H1 (cell line): Measurements from ENCODE around the gene USP49. TPM values are rescaled to one million over a fixed set of nuclear protein-coding genes. Genes with fewer than 3 reads are reported as not detected.

ENCODE experiments used
- CTCF ChIA-PET: fragments of 300-600 bp; sonication (Branson Sonifier 250); formaldehyde crosslinking; loops from one replicate; lab custom pipeline; 2021; ENCODE audit not compliant: partially characterized antibody; lab: Charles Lee
- POLR2A ChIA-PET: fragments of 300-600 bp; sonication (Branson Sonifier 250); formaldehyde crosslinking; loops from one replicate; lab custom pipeline; 2021; ENCODE audit warnings: inconsistent platforms; ENCODE audit not compliant: partially characterized antibody; lab: Charles Lee
- DNase-seq, 2 experiments: peaks; one replicate each; pipeline versions ENCODE4 v3.0.0 to v3.0.0-alpha.2; 2010 to 2022; ENCODE audit warnings: low spot score in 2 of 2, low read depth in 1 of 2, mixed read lengths in 1 of 2
- FAIRE-seq: peaks from 2 replicates; lab custom pipeline; 2011; peaks lifted over from hg19 to GRCh38; lab: Jason Lieb, UNC
- H2AFZ ChIP-seq: 2 replicates; pipeline ENCODE4 v1.8.1; 2012; ENCODE audit warnings: low read length, inconsistent platforms
- H2AK5ac ChIP-seq: 2 replicates; pipeline ENCODE4 v1.6.1; 2013; ENCODE audit warnings: low read depth, low read length
- H2BK120ac ChIP-seq: replicated peaks from 2 replicates; pipeline ENCODE3; 2013; ENCODE audit warnings: low read depth, low read length, inconsistent platforms
- H2BK12ac ChIP-seq: 2 replicates; pipeline ENCODE4 v1.6.1; 2013; ENCODE audit warnings: low read depth, low read length
- H2BK15ac ChIP-seq: 2 replicates; pipeline ENCODE4 v1.6.1; 2013; ENCODE audit warnings: low read length
- H2BK20ac ChIP-seq: 2 replicates; pipeline ENCODE4 v1.6.1; 2013; ENCODE audit warnings: low read length
- H2BK5ac ChIP-seq: 2 replicates; pipeline ENCODE4 v1.6.1; 2013; ENCODE audit warnings: low read depth, low read length
- H3K14ac ChIP-seq: 2 replicates; pipeline ENCODE4 v1.6.1; 2013; ENCODE audit warnings: inconsistent platforms; ENCODE audit not compliant: insufficient read length
- H3K18ac ChIP-seq: 2 replicates; pipeline ENCODE4 v1.6.1; 2013; ENCODE audit warnings: low read length; ENCODE audit errors: extremely low read depth
- H3K23ac ChIP-seq: 2 replicates; pipeline ENCODE4 v1.6.1; 2013; ENCODE audit warnings: inconsistent platforms; ENCODE audit not compliant: insufficient read length
- H3K23me2 ChIP-seq: 2 replicates; pipeline ENCODE4 v1.6.1; 2013; ENCODE audit warnings: low read depth, low read length
- H3K27ac ChIP-seq: 2 replicates; pipeline ENCODE4 v1.6.1; 2011; ENCODE audit warnings: low read depth, low read length, inconsistent platforms
- H3K27me3 ChIP-seq, 4 experiments: replicated peaks in 1 of 4; 1 replicate in 1 of 4; 2 replicates in 3 of 4; pipeline versions ENCODE4 v1.6.1 to v1.8.1; 2011 to 2013; ENCODE audit warnings: low read length in 3 of 4, mild to moderate bottlenecking in 3 of 4, inconsistent platforms in 2 of 4, mixed read lengths in 2 of 4, moderate library complexity in 1 of 4; ENCODE audit not compliant: control insufficient read depth in 3 of 4, insufficient read depth in 3 of 4; ENCODE audit errors: extremely low read depth in 1 of 4
- H3K36me3 ChIP-seq, 4 experiments: 2 replicates each; pipeline versions ENCODE4 v1.6.1 to v1.8.1; 2011 to 2013; ENCODE audit warnings: mild to moderate bottlenecking in 4 of 4, low read length in 3 of 4, moderate library complexity in 2 of 4, control low read depth in 1 of 4, inconsistent platforms in 1 of 4; ENCODE audit not compliant: insufficient read depth in 4 of 4, control insufficient read depth in 2 of 4
- H3K4ac ChIP-seq: replicated peaks from 2 replicates; pipeline ENCODE3; 2013; ENCODE audit warnings: low read length, low read depth, mixed read lengths, inconsistent platforms; ENCODE audit not compliant: insufficient read length
- H3K4me1 ChIP-seq, 4 experiments: replicated peaks in 1 of 4; 1 replicate in 1 of 4; 2 replicates in 3 of 4; pipeline versions ENCODE4 v1.6.1 to v1.8.1; 2011 to 2013; ENCODE audit warnings: low read length in 3 of 4, inconsistent platforms in 2 of 4, mixed read lengths in 1 of 4; ENCODE audit not compliant: insufficient read depth in 4 of 4, control insufficient read depth in 3 of 4
- H3K4me2 ChIP-seq, 2 experiments: 2 replicates each; pipeline versions ENCODE4 v1.6.1 to v1.8.1; 2011 to 2013; ENCODE audit warnings: low read depth in 2 of 2, low read length in 2 of 2, control low read depth in 1 of 2, inconsistent platforms in 1 of 2, mild to moderate bottlenecking in 1 of 2; ENCODE audit not compliant: insufficient read depth in 1 of 2
- H3K4me3 ChIP-seq, 4 experiments: fragments of 200-600, 300-600 bp in 1 of 4; sonication (generic), shearing (Covaris generic), sonication (Bioruptor Twin) in 1 of 4; 2 replicates each; pipeline versions ENCODE4 v1.5.1 to v1.8.1; 2011 to 2016; ENCODE audit warnings: low read length in 4 of 4, low read depth in 3 of 4, control low read depth in 2 of 4, inconsistent platforms in 2 of 4, mild to moderate bottlenecking in 2 of 4, mixed read lengths in 1 of 4, moderate library complexity in 1 of 4; ENCODE audit not compliant: insufficient read depth in 2 of 4; ENCODE audit errors: extremely low read depth in 1 of 4
- H3K56ac ChIP-seq: replicated peaks from 2 replicates; pipeline ENCODE3; 2013; ENCODE audit warnings: low read depth, mild to moderate bottlenecking, mixed read lengths, low read length, inconsistent platforms; ENCODE audit not compliant: insufficient read length
- H3K79me1 ChIP-seq: 2 replicates; pipeline ENCODE4 v1.6.1; 2013; ENCODE audit warnings: low read depth, low read length, control low read depth
- H3K79me2 ChIP-seq, 2 experiments: 2 replicates each; pipeline versions ENCODE4 v1.6.1 to v1.8.1; 2012 to 2013; ENCODE audit warnings: low read length in 2 of 2, mild to moderate bottlenecking in 2 of 2, inconsistent platforms in 1 of 2; ENCODE audit not compliant: insufficient read depth in 2 of 2, control insufficient read depth in 1 of 2
- H3K9ac ChIP-seq, 4 experiments: replicated peaks in 1 of 4; 1 replicate in 1 of 4; 2 replicates in 3 of 4; pipeline versions ENCODE4 v1.6.1 to v1.8.1; 2011 to 2013; ENCODE audit warnings: low read depth in 3 of 4, low read length in 3 of 4, control low read depth in 2 of 4, mild to moderate bottlenecking in 2 of 4, moderate library complexity in 2 of 4, inconsistent platforms in 1 of 4; ENCODE audit errors: extremely low read depth in 1 of 4
- H3K9me3 ChIP-seq, 2 experiments: 2 replicates each; pipeline versions ENCODE4 v1.6.1 to v1.8.1; 2012 to 2013; ENCODE audit warnings: mild to moderate bottlenecking in 2 of 2, moderate library complexity in 2 of 2, control low read depth in 1 of 2, inconsistent platforms in 1 of 2, low read depth in 1 of 2, low read length in 1 of 2, mixed read lengths in 1 of 2; ENCODE audit not compliant: insufficient read depth in 2 of 2
- H4K20me1 ChIP-seq, 2 experiments: replicated peaks in 1 of 2; 2 replicates each; pipeline versions ENCODE3 to v1.8.1; 2011 to 2013; ENCODE audit warnings: inconsistent platforms in 2 of 2, low read length in 2 of 2, mild to moderate bottlenecking in 1 of 2; ENCODE audit not compliant: insufficient read depth in 2 of 2, control insufficient read depth in 1 of 2
- H4K5ac ChIP-seq: 2 replicates; pipeline ENCODE4 v1.6.1; 2013; ENCODE audit warnings: low read length, low read depth, mixed read lengths, inconsistent platforms; ENCODE audit not compliant: insufficient read length
- H4K8ac ChIP-seq: 2 replicates; pipeline ENCODE4 v1.8.0; 2013; ENCODE audit warnings: mild to moderate bottlenecking, moderate library complexity, low read length, inconsistent platforms; ENCODE audit not compliant: insufficient read depth; ENCODE audit errors: extremely low read depth
- H4K91ac ChIP-seq: replicated peaks from 2 replicates; pipeline ENCODE3; 2013; ENCODE audit warnings: low read length, mixed read lengths, inconsistent platforms; ENCODE audit not compliant: insufficient read length
- CTBP2 ChIP-seq: IDR thresholded peaks from 2 replicates; pipeline ENCODE4 v1.7.0; 2011; ENCODE audit warnings: borderline replicate concordance, mild to moderate bottlenecking, moderate library complexity, mixed read lengths, low read length; ENCODE audit not compliant: insufficient read depth, insufficient read length
- GABPA ChIP-seq: IDR thresholded peaks from 2 replicates; pipeline ENCODE4 v1.6.1; 2011; ENCODE audit warnings: mild to moderate bottlenecking, low read length, moderate library complexity, borderline replicate concordance; ENCODE audit not compliant: insufficient read depth
- NRF1 ChIP-seq: IDR thresholded peaks from 2 replicates; pipeline ENCODE4 v1.6.1; 2011; ENCODE audit warnings: mild to moderate bottlenecking, low read depth, low read length, improper control_type of control experiment
- SAP30 ChIP-seq: fragments of 300-600 bp; sonication (generic); IDR thresholded peaks from 2 replicates; pipeline ENCODE4 v1.7.1; 2012; ENCODE audit warnings: low read length, moderate library complexity, mild to moderate bottlenecking, inconsistent platforms; ENCODE audit not compliant: insufficient read depth, insufficient replicate concordance
- WGBS, 2 experiments: shearing (Covaris generic) in 1 of 2; methylation state at CpG; one replicate each; pipeline versions ENCODE4 v1.1.6 to v1.1.7; 2013 to 2015; ENCODE audit warnings: low lambda C conversion rate in 2 of 2, mixed read lengths in 2 of 2, inconsistent platforms in 1 of 2, low coverage in 1 of 2, missing lambda C conversion rate in 1 of 2; ENCODE audit not compliant: insufficient replicate concordance in 2 of 2, insufficient coverage in 1 of 2, insufficient read length in 1 of 2; ENCODE audit errors: extremely low coverage in 1 of 2, missing lambda C conversion rate in 1 of 2; 5-methylcytosine and 5-hydroxymethylcytosine counted together
- polyA plus RNA-seq, 7 experiments: library from polyadenylated mRNA; depleted of rRNA in 3 of 7; stranded (reverse) in 5 of 7; unstranded in 2 of 7; fragments of >200 nt in 5 of 7; fragments of 200-250 nt in 2 of 7; gene quantifications; 1 replicate in 5 of 7; 2 replicates in 1 of 7; 4 replicates in 1 of 7; pipeline versions ENCODE4 v1.2.1 to v1.2.3, GENCODE V29; 2011 to 2013; ENCODE audit warnings: missing spikeins in 2 of 7, mixed read lengths in 2 of 7
- total RNA-seq: library from RNA; stranded (reverse); fragmentation: NEBNext Ultra II Directional; extraction: Animal tissue kit (Norgen Biotek cat#: 25700); gene quantifications from 2 replicates; pipeline ENCODE4 v1.2.1, GENCODE V29; 2021

The USP49 gene
- total and polyA plus RNA-seq, 2 of the 8 experiments (the other 6 are each of a cell fraction or from before 2014, with no cell fraction given), result 6.9 to 24.4 TPM

- no peak overlapping the region for H2BK5ac ChIP-seq
- no peaks in the 10 kb centered on the region for H4K20me1 ChIP-seq
- H3K27me3 ChIP-seq, result no peaks in the 10 kb centered on the region; a peak in 1 of 7 replicates
- no peak overlapping the region for H2BK15ac ChIP-seq
- ChIA-PET CTCF (interaction anchor here (1.0 to 2.0 kb wide), 4 partner anchors 9 to 50 kb away, joined by 3 to 5 read pairs (median 4); partner anchors contain the start of gene PGC), POLR2A (interaction anchor here (0.6 kb wide), 1 partner anchor 346 kb away, joined by 3 read pairs; no protein-coding TSS in a partner anchor)
- no peak overlapping the region for H3K4ac ChIP-seq
- no peak overlapping the region for H3K9ac ChIP-seq
- no peak for FAIRE-seq
- no peaks in the 10 kb centered on the region for H3K9me3 ChIP-seq
- no peak overlapping the region for H3K14ac ChIP-seq
- H2AFZ ChIP-seq, result no peak overlapping the region
- no peak overlapping the region for H4K8ac ChIP-seq
- no peaks in the 10 kb centered on the region for H3K79me2 ChIP-seq
- H3K23me2 ChIP-seq, result no peaks in the 10 kb centered on the region
- no peak overlapping the region for H2BK12ac ChIP-seq
- no peak overlapping the region for H3K23ac ChIP-seq
- no peak overlapping the region for H2BK120ac ChIP-seq
- no peak overlapping the region for H3K4me2 ChIP-seq
- H3K4me1 ChIP-seq, result peaks cover 0 to 3% (median 0%) of the 10 kb centered on the region in 4 experiments; a peak in 2 of 7 replicates
- no peak overlapping the region for H3K27ac ChIP-seq
- TF ChIP-seq NRF1, result no peak
- no peak for TF ChIP-seq CTBP2
- no peak for TF ChIP-seq GABPA
- no peak for TF ChIP-seq SAP30
- no peak overlapping the region for H3K4me3 ChIP-seq
- no peak for DNase-seq
- H2BK20ac ChIP-seq, result no peak overlapping the region
- no peak overlapping the region for H4K5ac ChIP-seq
- no peak overlapping the region; the same call in 1 of the 2 replicates for H3K18ac ChIP-seq
- H2AK5ac ChIP-seq, result no peak overlapping the region
- H4K91ac ChIP-seq, result no peak overlapping the region
- WGBS, 2 experiments, result 80% methylated on average over 11 of the region's 13 CpGs; no CpG with 5 or more reads in 1 of the 2 experiments
- no peaks in the 10 kb centered on the region for H3K79me1 ChIP-seq
- H3K56ac ChIP-seq, result no peak overlapping the region
- no peaks in the 10 kb centered on the region for H3K36me3 ChIP-seq
Measured at GRCh38 chr6:41756354-41756753, 138.8 kb downstream of the USP49 start.
